Activated T-helper 1 cell treated with anti-CD3 and anti-CD28 coated beads, Interleukin-12 subunit alpha, Interleukin-12 subunit beta, Interleukin-2, Interleukin-4 antibody, amounts not matched to agents 30 ng/mL and 10 ng/mL and 1 ng/mL, durations not matched to agents 14 hours and 24 hours and 36 hours (primary cell): ENCODE data around the gene AGO1. TPM values are rescaled to one million over a fixed set of nuclear protein-coding genes. Genes with fewer than 3 reads are reported as not detected.
"Not testable (repeated sequence)": the region's sequence is repeated elsewhere in the genome, so short reads cannot be mapped to it uniquely, and the experiment has no call there.

Experiments used
- DNase-seq: peaks from one replicate; pipeline ENCODE4 v3.0.0; 2021; ENCODE audit warnings: low spot score
- H3K27ac Mint-ChIP-seq: one replicate; pipeline ENCODE4 v1.8.0; 2021; ENCODE audit warnings: mild to moderate bottlenecking, mixed read lengths
- H3K27me3 Mint-ChIP-seq: one replicate; pipeline ENCODE4 v1.8.0; 2022; ENCODE audit warnings: mild to moderate bottlenecking, moderate library complexity, mixed read lengths; ENCODE audit not compliant: insufficient read depth
- H3K36me3 Mint-ChIP-seq: one replicate; pipeline ENCODE4 v1.8.0; 2021; ENCODE audit warnings: low read depth, mixed read lengths
- H3K4me1 Mint-ChIP-seq: one replicate; pipeline ENCODE4 v1.8.0; 2021; ENCODE audit warnings: low read depth, mixed read lengths
- H3K4me3 Mint-ChIP-seq: one replicate; pipeline ENCODE4 v1.8.0; 2021; ENCODE audit warnings: mild to moderate bottlenecking, moderate library complexity, mixed read lengths
- H3K9me3 Mint-ChIP-seq: one replicate; pipeline ENCODE4 v1.8.0; 2021; ENCODE audit warnings: mixed read lengths
- intact Hi-C: fragments of 100-400 bp; cut with micrococcal nuclease; formaldehyde crosslinking; loops from one replicate; pipeline ENCODE4 v1.15.1; 2024
- total RNA-seq: library from RNA; stranded (reverse); gene quantifications from 2 replicates; pipeline ENCODE4 v1.2.3, GENCODE V29; 2022

The AGO1 gene
- total RNA-seq, 1 donor from 2014 or later = 39.5 TPM

- H3K9me3 Mint-ChIP-seq = not testable (repeated sequence)
- H3K36me3 Mint-ChIP-seq = peaks cover 44% of the 10 kb centered on the region
Observed at GRCh38 chr1:35972631-35973030, 89.6 kb downstream of the AGO1 start.

GRCh38 chr1:35980090-35980489, 97.1 kb downstream of the AGO1 start:
- DNase-seq = no peak
- no peak overlapping the region for H3K4me3 Mint-ChIP-seq
- no peaks in the 10 kb centered on the region for H3K9me3 Mint-ChIP-seq
- peaks cover 5% of the 10 kb centered on the region for H3K4me1 Mint-ChIP-seq
- no peaks in the 10 kb centered on the region for H3K27me3 Mint-ChIP-seq
- intact Hi-C loops = no loop called here
- H3K27ac Mint-ChIP-seq = no peak overlapping the region
- H3K36me3 Mint-ChIP-seq = peaks cover 22% of the 10 kb centered on the region

More at GRCh38 chr1:35972631-35973030, 89.6 kb downstream of the AGO1 start:
- peaks cover 12% of the 10 kb centered on the region for H3K4me1 Mint-ChIP-seq
- H3K27me3 Mint-ChIP-seq, DNase-seq, intact Hi-C loops, H3K4me3 Mint-ChIP-seq, H3K27ac Mint-ChIP-seq: not testable (repeated sequence)

Other genes starting within 250 kb of the AGO1 start
- gene PSMB2, start 241.7 kb upstream of the AGO1 start, total RNA-seq = 125 and 126 TPM in 2 replicates
- gene C1orf216, start 164.3 kb upstream of the AGO1 start, total RNA-seq = 25.3 and 25.9 TPM in 2 replicates
- gene CLSPN, start 113.2 kb upstream of the AGO1 start, total RNA-seq = 53.0 and 53.1 TPM in 2 replicates
- gene AGO4, start 75.2 kb upstream of the AGO1 start, total RNA-seq = 7.5 and 8.0 TPM in 2 replicates
- gene AGO3, start 47.9 kb downstream of the AGO1 start, total RNA-seq = 26.1 and 33.6 TPM in 2 replicates
- 0.16 and 0.27 TPM in 2 replicates for gene TEKT2, start 200.9 kb downstream of the AGO1 start, total RNA-seq
- 32.6 and 33.6 TPM in 2 replicates for gene ADPRS, start 205.7 kb downstream of the AGO1 start, total RNA-seq
- 0.08 TPM in 1 of 2 replicates, not detected in the other for gene COL8A2, start 242.0 kb downstream of the AGO1 start, total RNA-seq